Endothelial cell of umbilical vein (primary cell): ENCODE measurements around the gene HECTD4. TPM values are rescaled to one million over a fixed set of nuclear protein-coding genes. Genes with fewer than 3 reads are reported as not detected.

Experiments used
- BruUV-seq: library from RNA; stranded (reverse); fragments of 400-500 nt; replicated peaks from 2 replicates; lab custom pipeline; 2021; lab: Mats Ljungman, UMichigan
- CTCF ChIA-PET: fragments of 300-600, 350-600 bp; sonication (Branson Sonifier 250); formaldehyde crosslinking; loops from one replicate; lab custom pipeline; 2021; ENCODE audit warnings: antibody characterized with exemption, inconsistent platforms; lab: Charles Lee
- POLR2A ChIA-PET: fragments of 300-600, 350-600 bp; sonication (Branson Sonifier 250); formaldehyde crosslinking; loops from one replicate; lab custom pipeline; 2021; ENCODE audit warnings: antibody characterized with exemption, inconsistent platforms; lab: Charles Lee
- DNase-seq: peaks from one replicate; pipeline ENCODE4 v3.0.0-alpha.2; 2011; ENCODE audit warnings: low read depth, low spot score
- FAIRE-seq: peaks from 2 replicates; lab custom pipeline; 2011; peaks lifted over from hg19 to GRCh38; lab: Jason Lieb, UNC
- H2AFZ ChIP-seq: 2 replicates; pipeline ENCODE4 v1.6.0; 2012; ENCODE audit warnings: low read depth, low read length, control low read depth, inconsistent platforms
- H3K27ac ChIP-seq: 2 replicates; pipeline ENCODE4 v1.5.1; 2011; ENCODE audit warnings: low read depth, mild to moderate bottlenecking, control low read depth, low read length, moderate library complexity; ENCODE audit not compliant: insufficient read depth
- H3K27me3 ChIP-seq, 2 experiments: 2 replicates each; pipeline versions ENCODE4 v1.6.0 to v1.6.1; 2011; ENCODE audit warnings: low read length in 2 of 2, mixed read lengths in 1 of 2; ENCODE audit not compliant: control insufficient read depth in 2 of 2, insufficient read depth in 2 of 2
- H3K36me3 ChIP-seq, 2 experiments: 2 replicates in 1 of 2; 3 replicates in 1 of 2; pipeline ENCODE4 v1.5.1; 2011; ENCODE audit warnings: low read length in 2 of 2, mild to moderate bottlenecking in 1 of 2, moderate library complexity in 1 of 2; ENCODE audit not compliant: control insufficient read depth in 2 of 2, insufficient read depth in 2 of 2; ENCODE audit errors: extremely low read depth in 1 of 2
- H3K4me1 ChIP-seq: 3 replicates; pipeline ENCODE4 v1.5.1; 2011; ENCODE audit warnings: mild to moderate bottlenecking, low read length; ENCODE audit not compliant: control insufficient read depth, insufficient read depth; ENCODE audit errors: extremely low read depth
- H3K4me2 ChIP-seq: 2 replicates; pipeline ENCODE4 v1.6.1; 2011; ENCODE audit warnings: low read length, control low read depth, mixed read lengths; ENCODE audit not compliant: insufficient read depth
- H3K4me3 ChIP-seq, 3 experiments: fragments of 200-600 bp in 1 of 3; sonication (generic), shearing (Covaris generic) in 1 of 3; replicated peaks in 1 of 3; 2 replicates each; pipeline ENCODE4 v1.5.1; 2011 to 2016; ENCODE audit warnings: control low read depth in 3 of 3, low read length in 3 of 3, mild to moderate bottlenecking in 2 of 3, inconsistent platforms in 1 of 3, low read depth in 1 of 3, moderate library complexity in 1 of 3; ENCODE audit not compliant: insufficient read depth in 1 of 3
- H3K79me2 ChIP-seq: 2 replicates; pipeline ENCODE4 v1.6.0; 2012; ENCODE audit warnings: low read length, inconsistent platforms; ENCODE audit not compliant: control insufficient read depth, insufficient read depth
- H3K9ac ChIP-seq: replicated peaks from 2 replicates; pipeline ENCODE3; 2011; ENCODE audit warnings: low read length, control low read depth; ENCODE audit not compliant: insufficient read depth; ENCODE audit errors: extremely low read depth
- H3K9me1 ChIP-seq: replicated peaks from 3 replicates; pipeline ENCODE4 v1.6.0; 2011; ENCODE audit warnings: mild to moderate bottlenecking, low read length; ENCODE audit not compliant: control insufficient read depth, insufficient read depth; ENCODE audit errors: extremely low read depth
- H3K9me3 ChIP-seq: replicated peaks from 2 replicates; pipeline ENCODE4 v1.5.1; 2012; ENCODE audit warnings: low read length, inconsistent platforms; ENCODE audit not compliant: control insufficient read depth, insufficient read depth
- H4K20me1 ChIP-seq: replicated peaks from 2 replicates; pipeline ENCODE3; 2011; ENCODE audit warnings: mild to moderate bottlenecking, low read length; ENCODE audit not compliant: control insufficient read depth, insufficient read depth; ENCODE audit errors: extremely low read depth
- EZH2 ChIP-seq: IDR thresholded peaks from 2 replicates; pipeline ENCODE4 v1.6.1; 2012; ENCODE audit warnings: borderline replicate concordance, low read depth, mild to moderate bottlenecking, moderate library complexity, low read length, inconsistent platforms; ENCODE audit not compliant: severe bottlenecking
- FOS ChIP-seq: IDR thresholded peaks from 2 replicates; pipeline ENCODE4 v1.6.1; 2011; ENCODE audit warnings: mild to moderate bottlenecking, low read length, moderate library complexity, borderline replicate concordance; ENCODE audit not compliant: insufficient read depth
- GATA2 ChIP-seq: IDR thresholded peaks from 2 replicates; pipeline ENCODE4 v1.7.0; 2011; ENCODE audit warnings: low read depth, mild to moderate bottlenecking, moderate library complexity, mixed read lengths, low read length; ENCODE audit not compliant: insufficient read length, insufficient read depth
- JUN ChIP-seq: IDR thresholded peaks from 2 replicates; pipeline ENCODE4 v1.6.1; 2011; ENCODE audit warnings: borderline replicate concordance, low read depth; ENCODE audit not compliant: insufficient read length, insufficient read depth
- MYC ChIP-seq: IDR thresholded peaks from one replicate; pipeline ENCODE4 v1.6.1; 2011; ENCODE audit warnings: mild to moderate bottlenecking, low read depth, low read length
- POLR2A ChIP-seq: IDR thresholded peaks from 2 replicates; pipeline ENCODE4 v1.6.1; 2012; ENCODE audit warnings: low read depth, mild to moderate bottlenecking, control low read depth, low read length
- POLR2AphosphoS5 ChIP-seq: IDR thresholded peaks from 2 replicates; pipeline ENCODE4 v1.6.1; 2012; ENCODE audit warnings: low read depth, mild to moderate bottlenecking, control low read depth, low read length, moderate library complexity; ENCODE audit not compliant: insufficient read depth
- dilution Hi-C: fragments of 300-500 bp; cut with MboI; formaldehyde crosslinking; loops from one replicate; pipeline ENCODE4 v1.15.0; 2019; ENCODE audit warnings: low sequenced_read_pairs; ENCODE audit not compliant: extremely low pct_ligation_motif_present
- intact Hi-C: fragments of 100-400 bp; cut with micrococcal nuclease; formaldehyde crosslinking; loops from one replicate; pipeline ENCODE4 v1.10.0; 2022
- polyA plus RNA-seq, 4 experiments: library from polyadenylated mRNA; depleted of rRNA in 3 of 4; stranded (reverse) in 3 of 4; unstranded in 1 of 4; fragments of >200 nt; gene quantifications; 2 replicates each; pipeline versions ENCODE4 v1.2.1 to v1.2.3, GENCODE V29; 2011 to 2012; ENCODE audit warnings: missing spikeins in 1 of 4
- total RNA-seq: library from RNA; stranded (reverse); gene quantifications from 2 replicates; pipeline ENCODE4 v1.2.3, GENCODE V29; 2021
- TF ChIP-seq, protein P1 (sequence below): IDR thresholded peaks from 2 replicates; pipeline ENCODE4 v1.6.1; 2011; ENCODE audit not compliant: insufficient read depth, insufficient read length
- TF ChIP-seq, protein P2 (sequence below), 2 donors: IDR thresholded peaks; 1 replicate in 1 of 2; 2 replicates in 1 of 2; pipeline ENCODE4 v1.5.1; 2011; ENCODE audit warnings: low read length in 2 of 2, mild to moderate bottlenecking in 2 of 2, moderate library complexity in 2 of 2, control low read depth in 1 of 2, inconsistent platforms in 1 of 2, low read depth in 1 of 2; ENCODE audit not compliant: insufficient read depth in 1 of 2; ENCODE audit errors: extremely low read depth in 1 of 2

HECTD4 gene
- total and polyA plus RNA-seq, 2 donors (not counting 3 experiments of a cell fraction or from before 2014, with no cell fraction given): 9.7 to 47.7 TPM

DNA sequence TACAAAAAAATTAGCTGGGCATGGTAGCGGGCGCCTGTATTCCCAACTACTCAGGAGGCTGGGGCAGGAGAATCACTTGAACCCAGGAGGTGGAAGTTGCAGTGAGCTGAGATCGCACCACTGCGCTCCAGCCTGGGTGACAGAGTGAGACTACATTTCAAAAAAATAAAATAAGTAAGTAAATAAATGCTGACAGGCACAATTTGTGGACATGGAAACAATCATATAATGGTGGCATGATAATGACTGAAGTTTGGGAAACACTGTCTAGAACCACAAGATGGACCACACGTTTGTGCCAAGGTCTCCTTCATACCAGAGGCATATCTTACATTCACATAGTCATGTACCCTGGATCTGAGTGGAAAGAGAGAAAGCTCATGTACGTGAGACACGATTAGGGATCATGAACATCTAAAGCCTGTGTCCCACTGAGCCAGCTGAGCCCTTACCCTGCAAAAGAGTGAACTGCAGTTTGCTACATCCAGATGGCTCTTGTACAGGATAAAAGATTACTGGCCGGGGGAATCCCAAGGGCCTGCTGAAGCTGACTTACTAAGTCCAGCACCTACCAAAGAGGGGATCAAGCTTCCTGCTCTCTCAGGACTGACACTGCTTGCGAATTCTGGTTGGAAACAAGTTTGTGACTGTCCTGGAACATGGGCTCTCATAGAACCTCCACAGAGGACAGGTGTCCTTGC is 194.0 kb downstream of the HECTD4 start:
- intact Hi-C loops (no loop called here), dilution Hi-C loops (no loop called here)
- Histone ChIP-seq H3K4me2 (no peak overlapping the region), H3K27me3 (no peaks in the 10 kb centered on the region), H3K9me1 (no peaks in the 10 kb centered on the region), H3K9ac (no peak overlapping the region), H3K4me1 (peaks cover 6% of the 10 kb centered on the region), H3K9me3 (no peaks in the 10 kb centered on the region), H3K36me3 (peaks cover 4 to 19% of the 10 kb centered on the region in 2 experiments), H3K4me3 (no peak overlapping the region), H3K27ac (no peak overlapping the region), H2AFZ (no peak overlapping the region), H4K20me1 (no peaks in the 10 kb centered on the region), H3K79me2 (no peaks in the 10 kb centered on the region)
- BruUV-seq: no TSS peak
- FAIRE-seq: no peak
- TF ChIP-seq, protein P1, sequence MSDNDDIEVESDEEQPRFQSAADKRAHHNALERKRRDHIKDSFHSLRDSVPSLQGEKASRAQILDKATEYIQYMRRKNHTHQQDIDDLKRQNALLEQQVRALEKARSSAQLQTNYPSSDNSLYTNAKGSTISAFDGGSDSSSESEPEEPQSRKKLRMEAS: no peak
- no peak for TF ChIP-seq POLR2AphosphoS5
- TF ChIP-seq POLR2A: no peak
- TF ChIP-seq GATA2: no peak
- TF ChIP-seq, protein P2, sequence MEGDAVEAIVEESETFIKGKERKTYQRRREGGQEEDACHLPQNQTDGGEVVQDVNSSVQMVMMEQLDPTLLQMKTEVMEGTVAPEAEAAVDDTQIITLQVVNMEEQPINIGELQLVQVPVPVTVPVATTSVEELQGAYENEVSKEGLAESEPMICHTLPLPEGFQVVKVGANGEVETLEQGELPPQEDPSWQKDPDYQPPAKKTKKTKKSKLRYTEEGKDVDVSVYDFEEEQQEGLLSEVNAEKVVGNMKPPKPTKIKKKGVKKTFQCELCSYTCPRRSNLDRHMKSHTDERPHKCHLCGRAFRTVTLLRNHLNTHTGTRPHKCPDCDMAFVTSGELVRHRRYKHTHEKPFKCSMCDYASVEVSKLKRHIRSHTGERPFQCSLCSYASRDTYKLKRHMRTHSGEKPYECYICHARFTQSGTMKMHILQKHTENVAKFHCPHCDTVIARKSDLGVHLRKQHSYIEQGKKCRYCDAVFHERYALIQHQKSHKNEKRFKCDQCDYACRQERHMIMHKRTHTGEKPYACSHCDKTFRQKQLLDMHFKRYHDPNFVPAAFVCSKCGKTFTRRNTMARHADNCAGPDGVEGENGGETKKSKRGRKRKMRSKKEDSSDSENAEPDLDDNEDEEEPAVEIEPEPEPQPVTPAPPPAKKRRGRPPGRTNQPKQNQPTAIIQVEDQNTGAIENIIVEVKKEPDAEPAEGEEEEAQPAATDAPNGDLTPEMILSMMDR (IDR thresholded peaks at IDR 0.05; ENCODE audit: extremely low read depth in 1 of 2, insufficient read depth in 1 of 2, low read depth in 1 of 2, low read length in 2 of 2): no peak
- no peak for TF ChIP-seq JUN
- no peak for TF ChIP-seq EZH2
- no peak for TF ChIP-seq FOS
- TF ChIP-seq MYC: no peak
- CTCF ChIA-PET: interaction anchor here (1.0 to 1.9 kb wide), 2 partner anchors 10 to 15 kb away, joined by 5 to 9 read pairs; no protein-coding TSS in a partner anchor
- POLR2A ChIA-PET: no interaction called here
- DNase-seq: no peak
